ENCODE measurements around the gene NEURL1.

The NEURL1 gene

DNA sequence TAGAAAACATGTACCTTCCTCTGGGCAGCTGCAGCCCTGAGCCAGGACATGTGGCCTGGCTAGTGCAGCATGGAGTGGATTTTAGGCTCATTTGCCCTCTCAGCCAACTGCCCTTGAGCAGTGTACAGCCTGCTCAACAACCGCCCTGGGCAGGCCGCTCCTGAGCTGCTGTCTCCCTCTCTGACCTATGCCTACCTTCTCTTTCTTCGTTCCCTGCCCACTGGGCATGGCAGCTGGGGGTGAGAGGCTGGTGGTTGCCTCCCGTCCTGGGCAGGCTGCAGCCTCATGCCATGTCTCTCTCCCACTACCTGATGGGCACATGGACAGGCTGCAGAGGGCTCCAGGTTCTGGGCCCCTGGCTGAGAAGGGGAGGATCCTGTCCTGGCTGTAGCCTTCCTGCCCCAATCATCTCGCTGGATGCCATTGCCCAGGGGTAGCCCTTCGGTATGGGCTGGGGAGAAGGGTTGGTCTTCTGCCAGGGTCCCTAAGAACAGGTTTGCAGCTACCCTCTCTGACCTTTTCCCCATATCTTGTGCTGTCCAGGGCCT lies 97.3 kb downstream of the NEURL1 start:
- no peaks in the 10 kb centered on the region for H3K4me1 ChIP-seq
- intact Hi-C loops (cut with DNase I; ENCODE audit: low total_unique reads): no loop called here
- H3K27ac ChIP-seq: no peak overlapping the region
- TF ChIP-seq, protein P1, sequence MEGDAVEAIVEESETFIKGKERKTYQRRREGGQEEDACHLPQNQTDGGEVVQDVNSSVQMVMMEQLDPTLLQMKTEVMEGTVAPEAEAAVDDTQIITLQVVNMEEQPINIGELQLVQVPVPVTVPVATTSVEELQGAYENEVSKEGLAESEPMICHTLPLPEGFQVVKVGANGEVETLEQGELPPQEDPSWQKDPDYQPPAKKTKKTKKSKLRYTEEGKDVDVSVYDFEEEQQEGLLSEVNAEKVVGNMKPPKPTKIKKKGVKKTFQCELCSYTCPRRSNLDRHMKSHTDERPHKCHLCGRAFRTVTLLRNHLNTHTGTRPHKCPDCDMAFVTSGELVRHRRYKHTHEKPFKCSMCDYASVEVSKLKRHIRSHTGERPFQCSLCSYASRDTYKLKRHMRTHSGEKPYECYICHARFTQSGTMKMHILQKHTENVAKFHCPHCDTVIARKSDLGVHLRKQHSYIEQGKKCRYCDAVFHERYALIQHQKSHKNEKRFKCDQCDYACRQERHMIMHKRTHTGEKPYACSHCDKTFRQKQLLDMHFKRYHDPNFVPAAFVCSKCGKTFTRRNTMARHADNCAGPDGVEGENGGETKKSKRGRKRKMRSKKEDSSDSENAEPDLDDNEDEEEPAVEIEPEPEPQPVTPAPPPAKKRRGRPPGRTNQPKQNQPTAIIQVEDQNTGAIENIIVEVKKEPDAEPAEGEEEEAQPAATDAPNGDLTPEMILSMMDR (IDR thresholded peaks at IDR 0.05): no peak
- DNase-seq: no peak
- H3K36me3 ChIP-seq: peaks cover 10 to 32% (median 14%) of the 10 kb centered on the region in 3 donors
- peaks cover 0 to 9% (median 4%) of the 10 kb centered on the region in 3 donors for H3K9me3 ChIP-seq
- no peak overlapping the region for H3K4me3 ChIP-seq
- H3K27me3 ChIP-seq: no peaks in the 10 kb centered on the region

DNA sequence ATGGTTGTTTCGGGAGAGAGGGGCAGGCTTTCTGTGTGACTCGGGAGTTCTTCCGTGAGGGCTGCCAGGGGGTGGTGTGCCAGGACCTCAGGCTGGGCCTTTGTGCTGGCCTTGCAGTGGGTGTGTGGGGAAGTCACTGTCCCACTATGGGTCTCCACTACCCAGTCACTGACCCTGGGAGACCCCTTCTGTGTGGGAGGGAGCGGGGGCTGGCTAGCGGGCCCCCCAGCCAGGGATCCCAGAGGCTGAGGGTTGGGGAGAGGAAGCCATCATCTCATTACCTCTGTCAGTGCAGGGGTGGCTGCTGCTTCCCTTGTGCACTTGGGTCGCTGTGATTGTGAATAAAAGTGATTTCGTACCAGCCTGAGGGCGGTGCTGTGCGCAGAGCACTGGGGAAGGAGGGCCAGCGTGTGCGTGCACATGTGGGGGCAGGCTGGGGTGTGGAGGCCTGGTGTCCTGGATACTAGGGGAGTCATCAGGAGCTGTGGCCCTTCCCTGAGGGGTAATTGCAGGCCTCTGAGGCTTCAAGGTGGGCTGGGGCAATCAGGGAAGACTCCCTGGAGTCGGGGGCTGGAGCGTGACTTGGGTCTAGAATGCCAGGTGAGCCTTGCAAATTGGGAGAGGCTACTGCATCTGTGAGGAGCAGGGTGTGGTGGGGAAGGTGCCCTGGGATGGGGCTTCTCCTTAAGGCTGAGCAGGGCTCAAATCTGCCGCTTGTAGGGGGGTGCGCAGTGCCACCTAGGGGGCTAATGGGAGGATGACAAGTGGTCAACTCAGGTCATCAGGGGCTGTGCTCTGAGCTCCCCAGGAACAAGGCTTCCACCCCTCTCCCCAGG lies 98.9 kb downstream of the NEURL1 start:
- no peak for DNase-seq
- Histone ChIP-seq H3K9me3 (peaks cover 0 to 9% (median 4%) of the 10 kb centered on the region in 3 donors), H3K36me3 (peaks cover 8 to 21% (median 12%) of the 10 kb centered on the region in 3 donors), H3K4me3 (no peak overlapping the region), H3K27me3 (no peaks in the 10 kb centered on the region), H3K4me1 (peaks cover 0 to 16% (median 8%) of the 10 kb centered on the region in 4 donors), H3K27ac (no peak overlapping the region)
- intact Hi-C loops (cut with DNase I; ENCODE audit: low total_unique reads): no loop called here
- TF ChIP-seq, protein P1 (IDR thresholded peaks at IDR 0.05): peak; percentile 53 to 57

DNA sequence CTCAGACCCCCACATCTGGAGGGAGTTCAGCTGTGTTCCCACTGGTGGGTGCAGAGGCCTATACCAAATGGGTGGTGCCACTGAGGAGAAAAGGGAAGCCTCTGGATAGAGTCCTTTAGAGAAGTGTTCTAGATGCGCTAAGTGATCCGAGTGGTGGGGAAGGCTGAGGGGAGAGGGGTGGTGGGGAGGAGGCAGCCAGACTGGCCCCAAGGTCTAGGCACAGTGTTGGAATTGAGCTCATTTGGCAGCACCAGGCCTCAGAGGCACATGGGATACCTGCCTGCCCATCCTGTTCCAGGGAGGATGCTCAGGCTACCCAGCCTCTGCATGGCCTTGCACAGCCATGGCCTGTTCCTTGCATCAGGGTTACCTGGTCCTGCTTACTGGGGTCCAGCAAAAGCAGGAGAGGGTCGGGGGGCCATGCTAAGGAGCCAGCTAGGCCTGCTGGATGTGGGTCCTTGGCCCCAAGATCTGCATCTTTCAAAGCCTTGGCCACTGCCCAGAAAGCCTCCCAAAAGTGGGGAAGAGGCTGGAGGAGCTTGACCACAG lies 99.6 kb downstream of the NEURL1 start:
- Histone ChIP-seq H3K4me3 (no peak overlapping the region), H3K4me1 (peaks cover 0 to 21% (median 8%) of the 10 kb centered on the region in 4 donors), H3K27ac (no peak overlapping the region), H3K36me3 (peaks cover 4 to 14% (median 6%) of the 10 kb centered on the region in 3 donors), H3K27me3 (no peaks in the 10 kb centered on the region), H3K9me3 (peaks cover 0 to 4% (median 4%) of the 10 kb centered on the region in 3 donors)
- intact Hi-C loops (cut with DNase I; ENCODE audit: low total_unique reads): no loop called here
- DNase-seq: no peak
- TF ChIP-seq, protein P1 (IDR thresholded peaks at IDR 0.05): no peak

DNA sequence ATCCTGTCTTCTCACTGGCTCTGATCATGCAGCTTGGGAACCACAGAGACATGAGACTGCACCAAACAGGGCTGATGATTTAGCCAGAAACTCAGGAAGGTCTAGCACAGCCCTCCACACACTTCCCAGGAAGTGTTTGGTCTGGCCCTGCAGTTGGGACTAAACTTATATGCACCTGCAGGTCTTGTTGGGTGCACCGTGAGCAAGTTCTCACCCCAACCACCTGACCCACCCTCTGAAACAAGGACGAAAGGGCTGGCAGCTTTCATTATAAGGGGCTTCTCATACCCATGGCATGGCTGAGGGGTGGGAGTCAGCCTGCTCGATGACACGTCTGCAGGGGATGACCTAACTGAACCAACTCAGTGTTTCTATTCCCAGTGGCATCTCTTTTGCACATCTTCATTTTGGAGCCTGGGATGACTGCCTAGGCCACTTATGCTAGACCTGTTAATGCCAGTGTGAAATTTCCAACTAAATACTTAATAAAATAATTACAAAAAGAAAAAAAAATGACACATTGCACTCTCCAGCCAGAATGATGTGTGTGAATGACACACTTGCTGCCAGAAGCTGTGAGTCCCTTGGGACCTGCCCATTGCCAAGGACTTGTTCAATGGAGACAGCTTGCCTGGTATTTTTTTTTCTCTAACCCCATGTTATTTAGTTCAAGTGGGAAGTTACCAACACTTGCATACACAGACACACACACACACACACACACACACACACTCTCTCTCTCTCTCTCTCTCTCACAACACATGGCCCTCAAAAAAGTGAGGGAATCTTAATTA lies 102.6 kb downstream of the NEURL1 start:
- Histone ChIP-seq H3K4me1 (peaks cover 6 to 47% (median 17%) of the 10 kb centered on the region in 4 donors), H3K4me3 (no peak overlapping the region), H3K9me3 (no peaks in the 10 kb centered on the region), H3K36me3 (peaks cover 0 to 1% (median 0%) of the 10 kb centered on the region in 3 donors), H3K27me3 (no peaks in the 10 kb centered on the region), H3K27ac (no peak overlapping the region)
- no peak for DNase-seq
- intact Hi-C loops (cut with DNase I; ENCODE audit: low total_unique reads): no loop called here
- TF ChIP-seq, protein P1 (IDR thresholded peaks at IDR 0.05): no peak

DNA sequence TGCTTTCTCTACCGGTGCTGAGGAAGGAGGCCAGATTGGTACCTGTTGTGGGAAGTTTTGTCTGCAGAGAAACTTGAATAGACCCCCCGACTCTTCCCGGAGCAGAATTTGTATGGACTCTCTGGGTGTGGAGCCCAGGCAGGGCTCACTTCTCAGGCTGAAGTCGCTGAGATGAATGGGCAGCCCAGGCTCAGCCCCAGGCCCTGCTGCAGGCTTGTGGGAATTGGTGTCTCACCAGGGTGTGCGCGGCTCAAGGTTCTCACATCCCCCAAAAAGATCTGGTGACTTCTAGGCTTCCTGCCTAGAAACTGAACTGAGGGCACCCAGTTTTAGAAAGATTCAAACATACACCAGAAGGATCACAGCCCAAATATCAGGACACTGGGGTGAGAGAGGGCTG lies 103.5 kb downstream of the NEURL1 start:
- TF ChIP-seq, protein P1 (IDR thresholded peaks at IDR 0.05): no peak
- peaks cover 6 to 51% (median 21%) of the 10 kb centered on the region in 4 donors for H3K4me1 ChIP-seq

More for the DNA sequence above, 103.5 kb downstream of the NEURL1 start:
- H3K27ac ChIP-seq: no peak overlapping the region
- H3K27me3 ChIP-seq: no peaks in the 10 kb centered on the region
- peaks cover 0 to 10% (median 7%) of the 10 kb centered on the region in 3 donors for H3K36me3 ChIP-seq
- H3K4me3 ChIP-seq: no peak overlapping the region
- no peak for DNase-seq
- no peaks in the 10 kb centered on the region for H3K9me3 ChIP-seq
- intact Hi-C loops (cut with DNase I; ENCODE audit: low total_unique reads): no loop called here

All from tibial artery (tissue), 4 donors.